Testis (tissue), 3 donors: ENCODE results near the gene SCFD2. TPM values are rescaled to one million over a fixed set of nuclear protein-coding genes. Genes with fewer than 3 reads are reported as not detected.

Experiments used
- DNase-seq: peaks from one replicate; pipeline ENCODE4 v3.0.0-alpha.2; 2019
- H3K27ac ChIP-seq, 2 donors: fragments of 200-600 bp; sonication (generic); one replicate each; pipeline ENCODE4 v1.5.1; 2019
- H3K27me3 ChIP-seq: fragments of 200-600 bp; sonication (generic); one replicate; pipeline ENCODE4 v1.5.1; 2019
- H3K36me3 ChIP-seq: fragments of 200-600 bp; sonication (generic); one replicate; pipeline ENCODE4 v1.5.1; 2017; ENCODE audit warnings: low read depth; ENCODE audit errors: missing control alignments
- H3K4me1 ChIP-seq: fragments of 200-600 bp; sonication (generic); one replicate; pipeline ENCODE4 v1.5.1; 2019
- H3K4me3 ChIP-seq, 2 donors: fragments of 200-600 bp; sonication (generic); one replicate each; pipeline ENCODE4 v1.5.1; 2017 to 2019
- H3K9me3 ChIP-seq: fragments of 200-600 bp; sonication (generic); one replicate; pipeline ENCODE4 v1.5.1; 2017
- POLR2A ChIP-seq: fragments of 450-650 bp; IDR thresholded peaks from one replicate; pipeline ENCODE4 v1.6.1; 2017; ENCODE audit warnings: antibody characterized with exemption, mild to moderate bottlenecking, moderate library complexity
- WGBS, 2 donors: methylation state at CpG; one replicate each; pipeline ENCODE4 v1.1.5; 2018; 5-methylcytosine and 5-hydroxymethylcytosine counted together
- intact Hi-C: fragments of 100-400 bp; cut with DNase I; formaldehyde crosslinking; loops from one replicate; pipeline ENCODE4 v1.15.1; 2023; ENCODE audit warnings: low total_unique reads
- polyA plus RNA-seq: library from polyadenylated mRNA; stranded (reverse); fragments of 350-450 nt; fragmentation: Illumina TruSeq; extraction: RNeasy Lipid Tissue Mini Kit (QIAGEN cat#74804); gene quantifications from one replicate; pipeline ENCODE4 v1.2.3, GENCODE V29; 2014; ENCODE audit warnings: low read depth, low replicate concordance; ENCODE audit not compliant: insufficient read depth
- total RNA-seq, 2 donors: library from RNA; depleted of rRNA; stranded (reverse); fragments of >200 nt; gene quantifications; one replicate each; pipeline ENCODE4 v1.2.3, GENCODE V29; 2016
- TF ChIP-seq, protein P1 (sequence below), 3 experiments: fragments of 450-650 bp in 2 of 3; fragments of 200-600 bp in 1 of 3; sonication (generic) in 1 of 3; IDR thresholded peaks; one replicate each; pipeline ENCODE4 v1.5.1; 2016 to 2019; ENCODE audit warnings: antibody characterized with exemption in 3 of 3, mild to moderate bottlenecking in 2 of 3, moderate library complexity in 1 of 3

The SCFD2 gene
- total and polyA plus RNA-seq, 3 donors from 2014 or later: 6.0 to 24.5 (median 21.3) TPM

DNA sequence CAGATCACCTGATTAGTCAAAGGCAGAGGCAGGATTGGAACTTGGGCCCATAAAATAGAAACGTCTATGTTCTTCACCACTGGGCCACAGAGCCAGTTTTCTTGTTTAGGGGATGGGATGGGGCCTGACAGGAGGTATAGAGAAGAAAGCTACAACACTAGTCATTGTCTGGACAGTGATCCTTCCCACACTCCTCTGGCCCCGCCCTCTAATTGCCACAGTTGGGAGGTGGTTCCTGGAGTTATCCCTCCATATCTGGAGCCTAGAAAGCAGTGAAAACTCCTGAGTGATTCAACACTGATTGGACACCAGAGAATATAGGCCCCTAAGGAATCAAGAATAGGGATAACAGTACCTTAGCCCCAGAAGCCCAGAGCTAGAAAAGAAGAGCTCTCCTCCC lies 480.9 kb downstream of the SCFD2 start:
- 89 to 100% methylated on average over 2 of the region's 2 CpGs for WGBS, 2 donors
- intact Hi-C loops: no loop called here
- Histone ChIP-seq H3K27me3 (no peaks in the 10 kb centered on the region), H3K27ac (no peak overlapping the region), H3K4me1 (no peaks in the 10 kb centered on the region), H3K4me3 (no peak overlapping the region), H3K9me3 (no peaks in the 10 kb centered on the region), H3K36me3 (no peaks in the 10 kb centered on the region)
- TF ChIP-seq, protein P1, sequence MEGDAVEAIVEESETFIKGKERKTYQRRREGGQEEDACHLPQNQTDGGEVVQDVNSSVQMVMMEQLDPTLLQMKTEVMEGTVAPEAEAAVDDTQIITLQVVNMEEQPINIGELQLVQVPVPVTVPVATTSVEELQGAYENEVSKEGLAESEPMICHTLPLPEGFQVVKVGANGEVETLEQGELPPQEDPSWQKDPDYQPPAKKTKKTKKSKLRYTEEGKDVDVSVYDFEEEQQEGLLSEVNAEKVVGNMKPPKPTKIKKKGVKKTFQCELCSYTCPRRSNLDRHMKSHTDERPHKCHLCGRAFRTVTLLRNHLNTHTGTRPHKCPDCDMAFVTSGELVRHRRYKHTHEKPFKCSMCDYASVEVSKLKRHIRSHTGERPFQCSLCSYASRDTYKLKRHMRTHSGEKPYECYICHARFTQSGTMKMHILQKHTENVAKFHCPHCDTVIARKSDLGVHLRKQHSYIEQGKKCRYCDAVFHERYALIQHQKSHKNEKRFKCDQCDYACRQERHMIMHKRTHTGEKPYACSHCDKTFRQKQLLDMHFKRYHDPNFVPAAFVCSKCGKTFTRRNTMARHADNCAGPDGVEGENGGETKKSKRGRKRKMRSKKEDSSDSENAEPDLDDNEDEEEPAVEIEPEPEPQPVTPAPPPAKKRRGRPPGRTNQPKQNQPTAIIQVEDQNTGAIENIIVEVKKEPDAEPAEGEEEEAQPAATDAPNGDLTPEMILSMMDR (IDR thresholded peaks at IDR 0.05): no peak
- no peak for TF ChIP-seq POLR2A
- DNase-seq: no peak

DNA sequence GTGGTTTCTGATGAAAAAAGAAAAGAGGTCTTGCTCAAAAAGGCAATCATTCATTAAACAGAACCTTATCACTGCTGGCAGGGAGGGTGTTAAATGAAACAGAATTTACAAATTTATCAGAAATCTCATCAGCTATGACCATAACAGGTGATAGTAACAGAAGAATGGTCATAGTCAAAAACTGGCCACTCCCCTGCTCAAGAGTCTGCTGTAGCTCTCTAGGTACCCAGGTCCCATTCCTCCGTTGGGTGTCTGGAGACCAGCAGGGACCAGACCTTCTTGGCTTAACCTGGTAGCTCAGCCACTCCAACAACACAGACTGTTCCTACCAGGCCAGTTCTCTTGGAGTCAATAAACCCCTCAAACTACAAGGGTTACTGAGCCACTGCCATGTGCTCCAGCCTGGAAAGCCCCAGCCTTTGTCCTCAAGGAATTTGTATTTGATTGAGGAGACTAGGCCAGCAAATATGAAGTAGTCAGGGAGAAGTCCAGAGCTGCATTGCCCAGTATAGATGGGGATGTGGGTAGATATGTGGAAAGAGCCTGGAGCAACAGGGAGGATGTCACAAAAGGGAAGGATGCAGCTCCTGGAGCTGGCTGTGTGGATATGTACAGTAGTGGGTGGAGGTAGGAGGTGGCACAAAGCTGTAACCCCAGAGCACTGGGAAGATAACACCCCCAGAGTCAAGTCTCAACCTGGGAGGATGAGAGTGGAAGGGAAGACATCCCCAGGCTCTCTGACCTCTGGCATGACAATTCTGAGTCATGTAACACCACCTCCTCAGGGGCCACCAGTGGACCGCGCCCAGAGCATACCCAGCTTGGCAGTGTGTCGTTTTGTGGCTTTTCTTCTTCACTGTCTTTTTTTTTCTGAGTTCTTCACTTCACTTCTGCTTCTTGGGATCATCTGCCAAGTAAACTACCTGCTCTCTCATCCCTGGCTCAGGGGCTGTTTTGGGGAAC lies 481.9 kb downstream of the SCFD2 start:
- WGBS, 2 donors: 91 to 98% methylated on average over 4 of the region's 4 CpGs
- TF ChIP-seq, protein P1 (IDR thresholded peaks at IDR 0.05): no peak
- TF ChIP-seq POLR2A: no peak
- intact Hi-C loops: no loop called here

DNA sequence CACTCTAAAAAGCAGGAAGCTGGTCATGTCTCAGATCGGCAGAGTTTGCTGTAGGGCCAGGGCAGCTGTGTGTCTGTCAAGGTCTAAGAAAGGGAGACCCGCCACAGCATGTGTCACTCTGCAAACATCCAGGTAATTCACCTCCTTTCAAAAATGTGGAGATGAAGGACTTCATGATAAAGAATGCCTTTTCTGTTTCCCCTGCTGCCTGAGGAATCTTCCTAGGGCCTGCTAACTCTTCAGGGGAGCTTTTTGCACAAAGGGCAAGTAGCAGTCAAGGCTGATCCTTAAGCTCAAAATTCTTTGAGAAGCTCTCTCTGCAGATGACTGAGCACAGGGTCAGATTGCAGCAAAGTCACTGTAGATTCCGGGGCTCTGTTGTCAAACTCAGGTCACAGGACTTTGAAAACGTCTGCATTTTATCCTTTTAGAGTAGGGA lies 482.7 kb downstream of the SCFD2 start:
- no peaks in the 10 kb centered on the region for H3K36me3 ChIP-seq
- intact Hi-C loops: no loop called here
- no peak overlapping the region for H3K27ac ChIP-seq
- 68 to 83% methylated on average over 4 of the region's 4 CpGs for WGBS, 2 donors
- no peak for DNase-seq
- no peaks in the 10 kb centered on the region for H3K4me1 ChIP-seq
- no peak for TF ChIP-seq POLR2A
- TF ChIP-seq, protein P1 (IDR thresholded peaks at IDR 0.05): no peak
- H3K4me3 ChIP-seq: no peak overlapping the region
- no peaks in the 10 kb centered on the region for H3K27me3 ChIP-seq
- H3K9me3 ChIP-seq: no peaks in the 10 kb centered on the region

More for the DNA sequence above, 481.9 kb downstream of the SCFD2 start:
- no peak for DNase-seq
- Histone ChIP-seq H3K4me1 (no peaks in the 10 kb centered on the region), H3K36me3 (no peaks in the 10 kb centered on the region), H3K27me3 (no peaks in the 10 kb centered on the region), H3K4me3 (no peak overlapping the region), H3K27ac (no peak overlapping the region), H3K9me3 (no peaks in the 10 kb centered on the region)

DNA sequence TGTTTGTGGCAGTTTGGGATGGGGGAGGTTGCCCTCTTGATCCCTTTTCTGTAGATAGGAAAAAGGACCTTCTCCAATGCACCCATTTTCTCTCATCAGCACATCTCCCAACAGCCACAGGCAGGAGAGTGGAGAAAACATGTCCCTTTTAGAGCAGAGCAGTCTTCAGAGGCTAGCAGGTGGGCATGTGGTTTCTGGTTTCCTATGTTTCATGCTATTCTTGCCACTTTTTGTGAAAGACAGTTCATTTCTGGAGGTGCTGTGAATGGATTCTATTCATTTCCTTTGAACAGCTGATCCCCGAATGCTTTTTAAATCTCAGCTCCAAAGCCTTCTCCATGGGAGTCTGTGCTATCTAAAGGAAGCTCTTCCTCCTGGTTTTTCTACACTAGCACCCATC lies 484.9 kb downstream of the SCFD2 start:
- Histone ChIP-seq H3K4me1 (no peaks in the 10 kb centered on the region), H3K27ac (no peak overlapping the region), H3K4me3 (no peak overlapping the region), H3K36me3 (no peaks in the 10 kb centered on the region), H3K27me3 (no peaks in the 10 kb centered on the region), H3K9me3 (no peaks in the 10 kb centered on the region)
- WGBS, 2 donors: 88 to 91% methylated on average over 1 of the region's 1 CpG
- intact Hi-C loops: no loop called here
- TF ChIP-seq, protein P1 (IDR thresholded peaks at IDR 0.05): no peak
- no peak for TF ChIP-seq POLR2A
- DNase-seq: no peak
